H1 (cell line): ENCODE measurements around the gene PPCDC. TPM values are rescaled to one million over a fixed set of nuclear protein-coding genes. Genes with fewer than 3 reads are reported as not detected.

Experiments
- CTCF ChIA-PET: fragments of 300-600 bp; sonication (Branson Sonifier 250); formaldehyde crosslinking; loops from one replicate; lab custom pipeline; 2021; ENCODE audit not compliant: partially characterized antibody; lab: Charles Lee
- POLR2A ChIA-PET: fragments of 300-600 bp; sonication (Branson Sonifier 250); formaldehyde crosslinking; loops from one replicate; lab custom pipeline; 2021; ENCODE audit warnings: inconsistent platforms; ENCODE audit not compliant: partially characterized antibody; lab: Charles Lee
- DNase-seq, 2 experiments: peaks; one replicate each; pipeline versions ENCODE4 v3.0.0 to v3.0.0-alpha.2; 2010 to 2022; ENCODE audit warnings: low spot score in 2 of 2, low read depth in 1 of 2, mixed read lengths in 1 of 2
- FAIRE-seq: peaks from 2 replicates; lab custom pipeline; 2011; peaks lifted over from hg19 to GRCh38; lab: Jason Lieb, UNC
- H2AFZ ChIP-seq: 2 replicates; pipeline ENCODE4 v1.8.1; 2012; ENCODE audit warnings: low read length, inconsistent platforms
- H2AK5ac ChIP-seq: 2 replicates; pipeline ENCODE4 v1.6.1; 2013; ENCODE audit warnings: low read depth, low read length
- H2BK120ac ChIP-seq: replicated peaks from 2 replicates; pipeline ENCODE3; 2013; ENCODE audit warnings: low read depth, low read length, inconsistent platforms
- H2BK12ac ChIP-seq: 2 replicates; pipeline ENCODE4 v1.6.1; 2013; ENCODE audit warnings: low read depth, low read length
- H2BK15ac ChIP-seq: 2 replicates; pipeline ENCODE4 v1.6.1; 2013; ENCODE audit warnings: low read length
- H2BK20ac ChIP-seq: 2 replicates; pipeline ENCODE4 v1.6.1; 2013; ENCODE audit warnings: low read length
- H2BK5ac ChIP-seq: 2 replicates; pipeline ENCODE4 v1.6.1; 2013; ENCODE audit warnings: low read depth, low read length
- H3K14ac ChIP-seq: 2 replicates; pipeline ENCODE4 v1.6.1; 2013; ENCODE audit warnings: inconsistent platforms; ENCODE audit not compliant: insufficient read length
- H3K18ac ChIP-seq: 2 replicates; pipeline ENCODE4 v1.6.1; 2013; ENCODE audit warnings: low read length; ENCODE audit errors: extremely low read depth
- H3K23ac ChIP-seq: 2 replicates; pipeline ENCODE4 v1.6.1; 2013; ENCODE audit warnings: inconsistent platforms; ENCODE audit not compliant: insufficient read length
- H3K23me2 ChIP-seq: 2 replicates; pipeline ENCODE4 v1.6.1; 2013; ENCODE audit warnings: low read depth, low read length
- H3K27ac ChIP-seq: 2 replicates; pipeline ENCODE4 v1.6.1; 2011; ENCODE audit warnings: low read depth, low read length, inconsistent platforms
- H3K27me3 ChIP-seq, 4 experiments: replicated peaks in 1 of 4; 1 replicate in 1 of 4; 2 replicates in 3 of 4; pipeline versions ENCODE4 v1.6.1 to v1.8.1; 2011 to 2013; ENCODE audit warnings: low read length in 3 of 4, mild to moderate bottlenecking in 3 of 4, inconsistent platforms in 2 of 4, mixed read lengths in 2 of 4, moderate library complexity in 1 of 4; ENCODE audit not compliant: control insufficient read depth in 3 of 4, insufficient read depth in 3 of 4; ENCODE audit errors: extremely low read depth in 1 of 4
- H3K36me3 ChIP-seq, 4 experiments: 2 replicates each; pipeline versions ENCODE4 v1.6.1 to v1.8.1; 2011 to 2013; ENCODE audit warnings: mild to moderate bottlenecking in 4 of 4, low read length in 3 of 4, moderate library complexity in 2 of 4, control low read depth in 1 of 4, inconsistent platforms in 1 of 4; ENCODE audit not compliant: insufficient read depth in 4 of 4, control insufficient read depth in 2 of 4
- H3K4ac ChIP-seq: replicated peaks from 2 replicates; pipeline ENCODE3; 2013; ENCODE audit warnings: low read length, low read depth, mixed read lengths, inconsistent platforms; ENCODE audit not compliant: insufficient read length
- H3K4me1 ChIP-seq, 4 experiments: replicated peaks in 1 of 4; 1 replicate in 1 of 4; 2 replicates in 3 of 4; pipeline versions ENCODE4 v1.6.1 to v1.8.1; 2011 to 2013; ENCODE audit warnings: low read length in 3 of 4, inconsistent platforms in 2 of 4, mixed read lengths in 1 of 4; ENCODE audit not compliant: insufficient read depth in 4 of 4, control insufficient read depth in 3 of 4
- H3K4me2 ChIP-seq, 2 experiments: 2 replicates each; pipeline versions ENCODE4 v1.6.1 to v1.8.1; 2011 to 2013; ENCODE audit warnings: low read depth in 2 of 2, low read length in 2 of 2, control low read depth in 1 of 2, inconsistent platforms in 1 of 2, mild to moderate bottlenecking in 1 of 2; ENCODE audit not compliant: insufficient read depth in 1 of 2
- H3K4me3 ChIP-seq, 4 experiments: fragments of 200-600, 300-600 bp in 1 of 4; sonication (generic), shearing (Covaris generic), sonication (Bioruptor Twin) in 1 of 4; 2 replicates each; pipeline versions ENCODE4 v1.5.1 to v1.8.1; 2011 to 2016; ENCODE audit warnings: low read length in 4 of 4, low read depth in 3 of 4, control low read depth in 2 of 4, inconsistent platforms in 2 of 4, mild to moderate bottlenecking in 2 of 4, mixed read lengths in 1 of 4, moderate library complexity in 1 of 4; ENCODE audit not compliant: insufficient read depth in 2 of 4; ENCODE audit errors: extremely low read depth in 1 of 4
- H3K56ac ChIP-seq: replicated peaks from 2 replicates; pipeline ENCODE3; 2013; ENCODE audit warnings: low read depth, mild to moderate bottlenecking, mixed read lengths, low read length, inconsistent platforms; ENCODE audit not compliant: insufficient read length
- H3K79me1 ChIP-seq: 2 replicates; pipeline ENCODE4 v1.6.1; 2013; ENCODE audit warnings: low read depth, low read length, control low read depth
- H3K79me2 ChIP-seq, 2 experiments: 2 replicates each; pipeline versions ENCODE4 v1.6.1 to v1.8.1; 2012 to 2013; ENCODE audit warnings: low read length in 2 of 2, mild to moderate bottlenecking in 2 of 2, inconsistent platforms in 1 of 2; ENCODE audit not compliant: insufficient read depth in 2 of 2, control insufficient read depth in 1 of 2
- H3K9ac ChIP-seq, 4 experiments: replicated peaks in 1 of 4; 1 replicate in 1 of 4; 2 replicates in 3 of 4; pipeline versions ENCODE4 v1.6.1 to v1.8.1; 2011 to 2013; ENCODE audit warnings: low read depth in 3 of 4, low read length in 3 of 4, control low read depth in 2 of 4, mild to moderate bottlenecking in 2 of 4, moderate library complexity in 2 of 4, inconsistent platforms in 1 of 4; ENCODE audit errors: extremely low read depth in 1 of 4
- H3K9me3 ChIP-seq, 2 experiments: 2 replicates each; pipeline versions ENCODE4 v1.6.1 to v1.8.1; 2012 to 2013; ENCODE audit warnings: mild to moderate bottlenecking in 2 of 2, moderate library complexity in 2 of 2, control low read depth in 1 of 2, inconsistent platforms in 1 of 2, low read depth in 1 of 2, low read length in 1 of 2, mixed read lengths in 1 of 2; ENCODE audit not compliant: insufficient read depth in 2 of 2
- H4K20me1 ChIP-seq, 2 experiments: replicated peaks in 1 of 2; 2 replicates each; pipeline versions ENCODE3 to v1.8.1; 2011 to 2013; ENCODE audit warnings: inconsistent platforms in 2 of 2, low read length in 2 of 2, mild to moderate bottlenecking in 1 of 2; ENCODE audit not compliant: insufficient read depth in 2 of 2, control insufficient read depth in 1 of 2
- H4K5ac ChIP-seq: 2 replicates; pipeline ENCODE4 v1.6.1; 2013; ENCODE audit warnings: low read length, low read depth, mixed read lengths, inconsistent platforms; ENCODE audit not compliant: insufficient read length
- H4K8ac ChIP-seq: 2 replicates; pipeline ENCODE4 v1.8.0; 2013; ENCODE audit warnings: mild to moderate bottlenecking, moderate library complexity, low read length, inconsistent platforms; ENCODE audit not compliant: insufficient read depth; ENCODE audit errors: extremely low read depth
- H4K91ac ChIP-seq: replicated peaks from 2 replicates; pipeline ENCODE3; 2013; ENCODE audit warnings: low read length, mixed read lengths, inconsistent platforms; ENCODE audit not compliant: insufficient read length
- ATF2 ChIP-seq: IDR thresholded peaks from 2 replicates; pipeline ENCODE4 v1.6.1; 2012; ENCODE audit warnings: low read length, inconsistent platforms
- HDAC6 ChIP-seq: IDR thresholded peaks from one replicate; pipeline ENCODE4 v1.7.1; 2012; ENCODE audit warnings: low read depth, mild to moderate bottlenecking, inconsistent platforms, low read length, moderate library complexity
- POU5F1 ChIP-seq: IDR thresholded peaks from 2 replicates; pipeline ENCODE4 v1.6.1; 2011; ENCODE audit warnings: low read depth, mild to moderate bottlenecking, low read length, moderate library complexity
- SIRT6 ChIP-seq: IDR thresholded peaks from one replicate; pipeline ENCODE4 v1.7.1; 2012; ENCODE audit warnings: low read length, inconsistent platforms
- WGBS, 2 experiments: shearing (Covaris generic) in 1 of 2; methylation state at CpG; one replicate each; pipeline versions ENCODE4 v1.1.6 to v1.1.7; 2013 to 2015; ENCODE audit warnings: low lambda C conversion rate in 2 of 2, mixed read lengths in 2 of 2, inconsistent platforms in 1 of 2, low coverage in 1 of 2, missing lambda C conversion rate in 1 of 2; ENCODE audit not compliant: insufficient replicate concordance in 2 of 2, insufficient coverage in 1 of 2, insufficient read length in 1 of 2; ENCODE audit errors: extremely low coverage in 1 of 2, missing lambda C conversion rate in 1 of 2; 5-methylcytosine and 5-hydroxymethylcytosine counted together
- polyA plus RNA-seq, 7 experiments: library from polyadenylated mRNA; depleted of rRNA in 3 of 7; stranded (reverse) in 5 of 7; unstranded in 2 of 7; fragments of >200 nt in 5 of 7; fragments of 200-250 nt in 2 of 7; gene quantifications; 1 replicate in 5 of 7; 2 replicates in 1 of 7; 4 replicates in 1 of 7; pipeline versions ENCODE4 v1.2.1 to v1.2.3, GENCODE V29; 2011 to 2013; ENCODE audit warnings: missing spikeins in 2 of 7, mixed read lengths in 2 of 7
- total RNA-seq: library from RNA; stranded (reverse); fragmentation: NEBNext Ultra II Directional; extraction: Animal tissue kit (Norgen Biotek cat#: 25700); gene quantifications from 2 replicates; pipeline ENCODE4 v1.2.1, GENCODE V29; 2021

The PPCDC gene
- total and polyA plus RNA-seq, 2 of the 8 experiments (the other 6 are each of a cell fraction or from before 2014, with no cell fraction given): 11.3 to 29.7 TPM

GRCh38 chr15:75008629-75009326 lies 14.6 kb upstream of the PPCDC start:
- FAIRE-seq (no peak), DNase-seq (no peak)
- no peak overlapping the region for H3K56ac ChIP-seq
- CTCF ChIA-PET: interaction anchor here (0.5 kb wide), 1 partner anchor 46 kb away, joined by 3 read pairs; no protein-coding TSS in a partner anchor
- H3K79me1 ChIP-seq: no peaks in the 10 kb centered on the region
- peaks cover 0 to 3% (median under 1%) of the 10 kb centered on the region in 4 experiments; a peak in 3 of 8 replicates for H3K36me3 ChIP-seq
- no peaks in the 10 kb centered on the region for H3K4me1 ChIP-seq
- no peak overlapping the region for H3K23ac ChIP-seq
- no peak overlapping the region for H2AFZ ChIP-seq
- no peaks in the 10 kb centered on the region for H3K9me3 ChIP-seq
- H3K4ac ChIP-seq: no peak overlapping the region
- no peak overlapping the region for H3K18ac ChIP-seq
- no peak overlapping the region for H3K4me3 ChIP-seq
- no peak overlapping the region for H3K4me2 ChIP-seq
- no peak overlapping the region for H3K14ac ChIP-seq
- no peak overlapping the region for H4K5ac ChIP-seq
- H3K27ac ChIP-seq: no peak overlapping the region
- H3K23me2 ChIP-seq: no peaks in the 10 kb centered on the region
- H2BK15ac ChIP-seq: no peak overlapping the region
- no peak overlapping the region for H3K9ac ChIP-seq
- H2BK120ac ChIP-seq: no peak overlapping the region
- TF ChIP-seq SIRT6: no peak
- TF ChIP-seq ATF2: no peak
- TF ChIP-seq POU5F1: no peak
- TF ChIP-seq HDAC6: no peak
- no peak overlapping the region for H2AK5ac ChIP-seq
- no peak overlapping the region for H2BK20ac ChIP-seq
- no peak overlapping the region for H4K91ac ChIP-seq
- no peaks in the 10 kb centered on the region for H3K79me2 ChIP-seq
- H2BK5ac ChIP-seq: no peak overlapping the region
- H2BK12ac ChIP-seq: no peak overlapping the region
- peaks cover 0 to 6% of the 10 kb centered on the region in 2 experiments for H4K20me1 ChIP-seq
- 82% methylated on average over 6 of the region's 6 CpGs; no CpG with 5 or more reads in 1 of the 2 experiments for WGBS, 2 experiments
- H4K8ac ChIP-seq: no peak overlapping the region
- POLR2A ChIA-PET: no interaction called here
- H3K27me3 ChIP-seq: no peaks in the 10 kb centered on the region
